Effector CD8-positive, alpha-beta T cell (primary cell): ENCODE measurements around the gene SLC9A2.

Experiments
- DNase-seq: peaks from one replicate; lab custom pipeline; 2025; lab: John Stamatoyannopoulos, UW

The SLC9A2 gene

DNA sequence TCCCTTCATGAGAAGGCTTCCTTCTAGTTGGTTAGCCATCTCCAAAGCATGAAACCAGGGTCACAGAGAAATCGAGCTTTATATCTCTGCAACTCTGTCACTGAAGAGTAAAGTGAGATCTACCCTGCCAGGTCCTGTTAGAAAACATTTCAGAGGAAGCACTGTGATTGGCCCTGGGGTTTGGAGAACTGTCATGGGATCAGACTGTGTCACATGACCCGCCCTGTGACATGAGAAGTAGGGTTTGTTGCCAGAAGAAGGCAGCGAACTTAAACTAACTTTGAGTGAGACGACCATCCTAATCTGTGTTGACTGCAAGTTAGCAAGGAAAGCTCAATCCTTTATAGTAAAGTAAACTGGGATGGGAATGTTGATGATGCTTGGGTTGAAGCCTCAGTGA is 55.5 kb downstream of the SLC9A2 start:
- DNase-seq: no peak

DNA sequence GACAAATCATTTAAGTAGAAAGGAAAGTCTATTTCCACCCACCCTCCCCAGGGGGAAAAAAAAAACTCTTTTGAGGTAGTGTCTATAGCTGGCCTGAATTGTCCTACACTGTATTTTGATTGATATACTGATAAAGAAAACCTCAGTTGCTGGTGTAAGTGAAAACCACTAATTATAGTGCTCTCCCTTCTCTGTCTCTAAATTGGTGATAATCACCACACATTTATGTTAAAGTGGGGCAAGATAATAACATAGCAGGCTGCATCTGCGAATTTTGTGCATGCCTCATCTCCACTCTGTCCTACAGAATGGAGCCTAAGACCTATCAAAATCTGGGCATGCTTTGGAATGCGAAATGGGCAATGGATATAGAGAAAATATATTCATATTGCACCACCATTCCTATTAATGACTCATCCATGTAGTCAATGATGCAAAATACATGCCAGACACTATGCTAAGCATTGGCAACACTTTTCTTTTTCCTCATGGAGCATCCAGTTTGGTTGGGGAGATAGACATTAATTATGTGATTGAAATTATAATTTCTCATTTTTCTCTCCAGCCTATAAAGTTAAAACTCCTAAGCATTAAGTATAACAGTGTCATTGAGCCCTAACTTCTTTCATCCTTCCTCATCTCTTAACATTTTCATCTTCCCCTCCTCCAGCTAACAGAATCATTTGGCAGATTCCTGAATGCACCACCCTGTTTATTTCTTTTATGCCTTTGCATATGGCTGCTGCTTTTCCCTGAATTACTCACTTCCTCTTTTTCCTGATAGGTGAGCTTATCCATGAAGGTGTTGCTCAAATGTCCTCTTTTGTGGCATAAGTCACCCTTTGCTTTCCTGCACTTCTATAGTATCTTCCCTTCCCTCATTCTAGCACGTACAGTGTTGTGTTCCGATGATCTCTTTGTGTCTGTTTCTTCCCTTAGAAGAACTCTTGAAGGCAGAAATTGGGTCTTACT is 58.2 kb downstream of the SLC9A2 start:
- DNase-seq: no peak

DNA sequence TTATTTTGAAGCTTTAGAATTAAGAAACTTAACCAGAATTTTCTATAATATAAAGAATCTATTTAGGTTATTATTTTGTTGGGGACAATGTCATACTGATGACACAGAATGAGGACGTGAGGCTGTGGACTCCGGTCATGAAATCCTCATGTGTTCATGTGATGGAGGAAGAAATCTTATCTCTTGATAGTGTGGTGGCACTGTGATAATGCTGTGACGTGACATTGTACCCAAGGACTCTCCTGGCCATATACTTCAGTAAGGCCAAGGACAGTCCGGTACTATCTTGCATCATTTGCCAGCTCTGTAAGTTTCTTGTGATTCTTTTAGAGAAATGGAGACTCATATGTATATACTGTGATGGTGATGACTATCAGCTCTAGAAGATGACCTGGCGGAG is 59.1 kb downstream of the SLC9A2 start:
- no peak for DNase-seq

DNA sequence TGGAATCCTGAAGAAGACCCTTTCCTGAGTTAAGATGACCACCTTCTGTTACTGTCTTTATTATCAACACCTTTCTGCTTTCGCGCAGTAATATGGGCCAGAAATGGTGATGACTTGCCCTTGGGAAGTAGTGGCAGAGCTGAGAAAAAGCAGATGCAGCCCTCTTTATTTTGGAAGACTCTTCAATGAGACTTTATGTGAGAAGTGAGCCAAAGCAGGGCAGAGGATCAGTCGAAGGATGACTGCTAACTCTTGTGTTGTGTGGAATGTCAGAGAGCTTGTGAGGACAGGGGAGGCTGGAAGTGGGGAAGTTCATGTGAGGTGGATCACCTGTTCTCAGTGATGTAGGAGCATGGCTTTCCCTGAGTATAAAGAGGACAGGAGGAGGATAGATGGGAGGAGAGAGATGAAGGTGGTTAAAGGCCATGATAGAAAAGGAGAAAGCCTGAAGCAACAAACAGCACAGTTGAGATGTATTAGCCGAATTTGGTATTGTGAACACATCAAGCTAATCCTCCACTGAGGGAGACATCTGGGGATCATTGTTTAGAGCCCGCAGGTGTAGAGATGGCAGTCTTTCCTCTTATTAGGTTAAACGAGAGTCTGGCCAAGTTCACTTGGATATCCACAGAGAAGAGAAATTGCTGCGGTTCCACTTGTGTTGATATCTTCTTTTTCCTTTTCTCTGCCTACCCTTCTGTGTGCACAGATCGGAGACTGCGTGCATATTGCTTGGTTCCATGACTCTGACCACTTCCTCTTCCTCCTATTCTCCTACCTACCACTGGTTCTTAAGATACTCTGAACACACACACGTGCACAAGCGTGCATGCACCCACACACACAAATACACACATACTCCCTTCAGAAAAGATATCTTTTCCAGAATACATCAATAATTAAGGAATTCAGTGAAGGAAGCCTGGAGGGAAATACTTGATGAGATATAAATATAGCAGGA is 67.4 kb downstream of the SLC9A2 start:
- no peak for DNase-seq

DNA sequence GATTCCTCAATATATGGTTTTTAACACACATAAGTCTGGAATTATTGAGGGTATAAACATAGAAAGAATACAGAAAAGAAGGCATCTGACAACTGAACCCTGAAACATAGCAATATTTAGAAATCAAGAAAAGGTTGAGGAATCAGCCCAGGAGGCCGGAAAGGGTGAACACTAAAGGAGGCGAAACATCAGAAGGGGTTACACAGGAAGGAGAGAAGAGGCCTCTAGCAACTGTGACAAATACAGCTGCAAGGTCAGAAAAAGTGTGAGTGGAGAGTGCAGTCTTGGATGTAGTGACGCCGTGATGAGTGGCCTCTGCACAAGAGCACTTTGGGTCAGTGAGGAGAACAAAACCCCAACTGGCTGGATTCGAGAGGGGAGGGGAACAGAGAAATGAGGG is 70.7 kb downstream of the SLC9A2 start:
- DNase-seq: no peak

DNA sequence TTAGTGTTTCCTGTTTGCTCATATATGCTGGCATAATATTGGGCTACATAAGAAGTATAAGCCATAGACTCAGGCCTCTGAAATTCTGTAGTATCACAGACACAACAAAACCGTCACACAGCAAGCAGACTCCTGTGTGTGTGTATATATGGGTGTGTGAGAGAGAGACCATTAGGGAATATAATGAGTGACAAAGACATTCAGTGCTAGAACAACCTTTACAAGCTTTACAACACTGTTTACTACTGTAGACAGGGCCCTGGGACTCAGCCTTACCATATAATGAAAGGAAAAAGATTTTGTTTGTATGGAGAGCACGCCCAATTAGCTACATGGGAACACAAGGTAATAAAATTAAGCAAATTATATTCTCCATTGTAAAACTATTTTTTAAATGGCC is 77.1 kb downstream of the SLC9A2 start:
- no peak for DNase-seq

DNA sequence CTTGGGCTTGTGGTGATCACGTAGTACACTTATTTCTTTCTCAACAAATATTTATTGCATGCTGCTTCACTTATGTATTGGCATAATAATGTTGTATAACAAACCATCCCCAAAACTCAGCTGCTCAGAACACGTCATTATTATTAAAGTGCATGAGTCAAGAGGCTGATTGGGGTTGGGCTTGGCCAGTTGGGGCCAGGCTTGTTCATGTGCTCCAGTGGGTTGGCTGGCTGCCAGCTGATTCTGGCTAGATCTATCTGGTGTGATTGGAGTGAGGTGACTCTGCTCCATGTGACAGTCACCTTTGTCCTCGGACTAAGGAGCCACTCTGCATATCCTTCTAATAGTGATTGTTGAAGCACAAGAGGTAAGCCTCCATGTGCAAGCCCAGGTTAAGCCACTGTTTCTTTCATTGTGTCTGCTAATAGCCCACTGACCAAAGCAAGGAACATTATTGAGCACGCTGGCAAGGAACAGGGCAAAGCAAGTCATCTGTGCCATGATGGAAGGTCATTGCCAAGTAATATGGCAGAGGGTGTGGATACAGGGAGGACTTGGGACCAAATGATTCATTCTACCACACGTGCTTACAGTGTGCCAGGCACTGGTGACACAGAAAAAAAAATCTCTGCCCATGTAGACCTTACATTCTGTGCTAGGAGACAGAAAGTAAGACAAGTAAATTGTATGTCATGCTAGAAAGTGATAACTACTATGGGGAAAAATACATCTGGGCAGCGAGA is 79.2 kb downstream of the SLC9A2 start:
- DNase-seq: no peak

DNA sequence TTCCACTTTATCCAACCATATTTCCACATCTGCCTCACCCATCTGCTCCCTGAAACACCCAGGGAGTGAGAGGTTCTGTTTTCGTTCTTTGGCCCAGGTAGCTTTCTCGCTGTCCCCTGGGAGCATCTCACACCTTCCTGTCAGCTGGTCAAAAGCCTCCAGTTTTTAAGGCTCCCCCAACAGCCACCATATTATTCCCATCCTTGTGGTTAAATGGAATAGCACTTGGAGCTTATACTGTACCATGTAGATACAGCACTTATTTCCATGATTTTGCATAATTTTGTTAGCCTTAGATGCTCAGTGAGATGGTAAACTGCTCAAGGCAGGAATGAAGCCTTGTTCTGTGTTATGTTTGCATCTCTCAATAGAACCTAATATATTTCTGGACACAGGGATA is 84.0 kb downstream of the SLC9A2 start:
- DNase-seq: no peak

DNA sequence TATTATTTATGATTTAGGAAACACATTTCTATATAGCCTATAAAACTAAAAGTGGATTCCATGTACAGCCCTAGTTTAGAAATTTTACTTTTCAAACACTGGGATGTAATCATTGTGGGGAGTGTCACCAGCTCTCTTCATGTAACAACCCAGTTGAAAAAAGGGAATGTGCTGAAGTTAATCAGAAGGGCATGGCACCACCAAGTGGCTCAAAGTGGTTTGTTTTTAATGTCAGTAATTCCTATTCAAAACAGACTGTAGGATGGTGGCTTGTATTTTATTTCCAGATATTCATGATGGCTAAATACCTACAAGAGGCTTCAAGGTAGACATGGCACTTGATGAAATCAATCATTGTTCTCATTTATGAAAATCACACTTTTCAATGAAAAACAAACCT is 84.4 kb downstream of the SLC9A2 start:
- no peak for DNase-seq

DNA sequence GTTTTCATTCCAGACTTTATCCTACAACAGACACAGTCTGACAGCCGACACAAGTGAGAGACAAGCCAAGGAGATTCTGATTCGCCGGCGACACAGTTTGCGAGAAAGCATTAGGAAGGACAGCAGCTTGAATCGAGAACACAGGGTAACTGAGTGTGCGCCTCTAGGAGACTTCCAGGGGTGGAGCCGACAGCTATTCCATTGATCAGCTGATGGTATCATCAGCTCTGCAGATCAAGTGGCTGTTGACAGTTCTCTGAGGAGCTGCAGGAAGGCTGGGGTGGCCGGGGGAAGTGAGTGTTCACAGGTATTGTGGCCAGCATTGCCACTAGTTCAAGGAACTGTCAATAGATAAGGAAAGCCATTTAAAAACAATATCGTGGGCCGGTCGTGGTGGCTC is 85.2 kb downstream of the SLC9A2 start:
- DNase-seq: no peak

DNA sequence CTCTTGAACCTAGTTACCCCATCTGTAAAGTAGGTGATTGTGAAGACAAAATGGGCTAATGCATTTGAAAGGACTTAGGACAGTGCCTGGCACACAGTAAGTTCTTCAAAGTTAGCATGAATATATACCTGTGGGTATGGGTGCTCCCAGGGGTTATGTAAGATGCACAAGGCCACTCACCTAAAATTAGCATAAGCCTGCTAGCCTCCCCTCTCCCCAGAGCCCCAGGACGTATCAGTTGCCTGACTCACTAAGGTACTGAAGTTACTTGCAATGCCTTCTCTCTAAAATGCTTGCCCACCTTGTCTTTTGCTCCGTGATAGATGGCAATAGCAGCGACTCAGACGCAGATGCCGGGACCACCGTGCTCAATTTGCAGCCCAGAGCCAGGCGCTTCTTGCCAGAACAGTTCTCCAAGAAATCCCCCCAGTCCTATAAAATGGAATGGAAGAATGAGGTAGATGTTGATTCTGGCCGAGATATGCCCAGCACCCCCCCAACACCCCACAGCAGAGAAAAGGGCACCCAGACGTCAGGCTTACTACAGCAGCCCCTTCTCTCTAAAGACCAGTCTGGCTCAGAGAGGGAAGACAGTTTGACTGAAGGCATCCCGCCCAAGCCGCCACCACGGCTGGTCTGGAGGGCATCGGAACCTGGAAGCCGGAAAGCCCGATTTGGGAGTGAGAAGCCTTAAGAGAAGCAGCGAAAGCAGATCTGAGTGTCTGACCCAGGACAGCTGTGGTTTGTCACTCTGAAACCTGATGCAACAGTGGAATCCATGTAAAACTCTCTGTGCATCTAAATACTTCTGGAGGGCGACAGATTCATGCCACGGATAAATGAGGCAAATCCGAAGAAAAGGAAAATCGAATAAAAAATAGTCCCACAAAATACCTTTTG is 88.7 kb downstream of the SLC9A2 start:
- DNase-seq: no peak

DNA sequence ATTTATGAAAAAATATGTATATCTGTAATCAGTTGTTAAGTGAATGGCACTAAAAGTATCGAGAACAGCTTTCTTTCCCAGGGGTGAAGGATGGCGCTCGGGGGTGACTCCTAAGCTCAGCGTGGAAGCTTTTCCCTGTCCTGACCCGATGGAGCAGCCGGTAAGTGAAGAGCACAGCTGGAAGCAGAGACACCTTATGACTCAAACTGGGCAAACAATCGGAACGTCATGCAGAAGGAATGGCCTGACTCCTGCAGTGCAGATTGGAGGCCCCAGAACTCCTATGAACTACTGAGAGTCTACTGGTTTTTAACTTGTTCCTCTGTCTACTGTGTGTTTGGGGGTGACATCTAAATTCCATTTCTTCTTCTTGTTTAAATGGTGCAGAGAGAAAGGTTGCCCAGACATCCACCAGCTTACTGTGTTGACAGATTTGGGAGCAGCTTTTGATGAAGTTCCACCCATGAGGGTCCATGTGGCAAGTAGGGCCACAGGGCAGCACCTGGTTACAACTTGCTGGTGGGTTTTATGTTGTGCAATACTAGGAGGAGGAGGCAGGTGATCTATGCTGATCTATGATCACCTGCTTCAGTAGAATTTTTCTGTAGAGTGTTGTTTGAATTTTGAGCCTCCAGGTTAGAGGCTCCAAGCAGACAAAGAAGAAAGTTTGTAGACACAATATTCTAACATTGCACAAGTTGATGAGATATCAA is 89.7 kb downstream of the SLC9A2 start:
- DNase-seq: no peak

DNA sequence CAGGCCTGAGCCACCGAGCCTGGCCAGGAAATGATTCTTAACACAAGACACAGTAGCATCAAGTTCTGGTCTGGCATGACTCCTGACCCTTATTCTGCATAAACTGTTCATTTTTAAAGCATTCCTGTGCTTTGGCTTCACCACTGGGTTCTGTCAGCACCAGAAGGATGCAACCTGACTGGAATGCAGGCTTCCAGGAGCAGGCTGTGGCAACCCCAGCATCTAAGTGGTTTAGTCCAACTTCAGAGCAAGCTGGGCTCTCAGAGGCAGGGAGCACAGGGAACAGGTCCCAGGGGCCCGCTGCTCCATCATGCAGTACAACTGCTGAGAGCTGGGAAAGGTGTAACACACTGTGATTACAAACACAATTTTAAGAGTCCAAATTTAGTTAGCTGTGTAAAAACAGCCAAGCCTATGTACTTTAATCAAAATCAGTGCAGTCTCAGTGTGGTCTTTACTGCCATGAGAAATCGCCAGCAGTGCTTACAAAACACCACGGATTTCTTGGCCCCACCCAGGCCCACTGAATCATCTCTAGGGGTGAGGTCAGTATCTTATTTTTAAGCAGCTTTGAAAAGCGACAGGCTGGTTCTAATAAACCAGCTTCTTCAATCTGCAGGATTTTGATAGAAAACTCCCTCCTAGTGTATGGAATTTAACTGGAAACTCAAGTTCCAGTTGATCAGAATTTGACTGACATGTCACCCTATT is 98.1 kb downstream of the SLC9A2 start:
- DNase-seq: no peak

DNA sequence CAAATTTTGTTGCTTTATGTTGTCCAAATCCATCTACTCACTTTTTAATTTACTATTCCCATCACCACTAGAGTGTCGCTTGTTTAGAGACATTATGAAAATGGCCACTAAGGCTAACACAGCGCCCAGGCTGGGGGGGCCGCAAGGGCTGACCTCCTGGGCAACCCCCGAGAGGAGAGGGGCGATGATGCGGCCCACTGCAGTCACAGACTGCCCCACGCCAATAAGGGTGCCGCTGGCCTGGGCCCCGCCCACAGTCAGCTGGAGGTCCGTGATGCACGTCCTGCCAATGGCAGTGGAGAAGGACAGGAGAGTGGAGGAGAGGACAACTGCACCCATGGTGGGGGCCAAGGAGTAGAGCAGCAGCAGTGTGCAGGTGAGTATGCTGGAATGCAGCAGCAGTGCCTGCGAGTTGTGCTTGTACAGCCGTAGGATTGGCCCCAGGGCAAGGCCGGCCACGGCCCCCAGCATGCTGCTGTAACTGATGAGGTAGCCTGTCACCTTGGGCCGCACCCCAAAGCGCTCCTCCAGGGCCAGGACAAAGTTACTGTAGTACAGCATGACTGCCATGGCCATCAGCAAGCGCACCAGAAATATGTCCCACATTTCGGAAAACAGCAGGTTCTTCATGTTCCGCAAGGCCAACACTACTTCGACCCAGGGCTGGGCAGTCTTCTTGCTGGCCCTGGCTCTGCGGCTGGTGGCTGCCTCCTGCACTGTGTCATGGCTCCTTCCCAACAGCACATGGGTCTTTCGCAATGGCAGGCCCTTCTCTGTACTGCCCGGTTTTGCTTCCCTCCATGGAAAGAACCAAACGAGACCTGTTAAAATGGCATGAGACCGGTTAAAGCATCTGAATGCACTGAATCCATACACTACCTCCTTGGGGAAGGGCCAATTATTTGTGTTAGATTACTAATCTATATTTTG is 99.3 kb downstream of the SLC9A2 start:
- no peak for DNase-seq

DNA sequence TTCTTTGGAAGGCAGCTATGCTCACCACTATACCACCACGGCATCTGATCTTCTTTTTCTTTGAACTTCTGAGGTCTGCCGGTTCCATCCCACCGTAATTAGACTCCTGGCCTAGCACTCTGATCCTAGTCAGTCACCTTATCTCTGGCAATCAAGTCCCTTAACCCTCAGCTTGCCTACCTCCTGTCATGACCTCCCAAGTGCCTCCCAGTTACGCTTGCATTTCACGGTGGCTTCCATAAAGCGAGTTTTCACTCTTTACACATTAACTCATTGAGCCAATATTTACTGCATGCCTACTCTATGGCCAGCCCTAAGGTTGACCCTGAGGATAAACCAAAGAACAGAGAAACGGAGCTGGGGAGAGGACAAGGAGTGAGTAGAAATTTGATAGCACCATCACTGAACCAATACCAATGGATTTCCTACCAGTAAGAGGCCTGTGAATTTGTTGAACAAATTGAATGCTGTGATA is 104.7 kb downstream of the SLC9A2 start:
- no peak for DNase-seq

DNA sequence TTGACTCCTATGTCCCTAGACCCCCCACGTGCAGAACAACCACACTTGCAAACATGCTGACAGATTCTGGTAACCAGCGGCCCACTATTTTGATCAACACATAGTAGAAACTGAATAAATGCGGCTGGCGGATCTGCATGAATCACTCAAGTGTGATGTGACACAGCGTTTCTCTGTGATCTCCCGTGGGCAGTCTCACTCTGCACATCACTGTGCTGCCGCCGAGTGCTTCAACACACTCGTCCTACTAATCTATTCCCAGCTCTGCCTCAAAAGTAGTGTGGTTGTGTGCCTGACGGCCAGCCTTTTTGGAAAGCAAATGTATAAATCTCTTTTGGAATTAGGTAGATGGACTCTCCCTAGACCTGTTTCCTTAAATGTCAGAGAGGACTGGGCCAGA is 105.2 kb downstream of the SLC9A2 start:
- DNase-seq: no peak

DNA sequence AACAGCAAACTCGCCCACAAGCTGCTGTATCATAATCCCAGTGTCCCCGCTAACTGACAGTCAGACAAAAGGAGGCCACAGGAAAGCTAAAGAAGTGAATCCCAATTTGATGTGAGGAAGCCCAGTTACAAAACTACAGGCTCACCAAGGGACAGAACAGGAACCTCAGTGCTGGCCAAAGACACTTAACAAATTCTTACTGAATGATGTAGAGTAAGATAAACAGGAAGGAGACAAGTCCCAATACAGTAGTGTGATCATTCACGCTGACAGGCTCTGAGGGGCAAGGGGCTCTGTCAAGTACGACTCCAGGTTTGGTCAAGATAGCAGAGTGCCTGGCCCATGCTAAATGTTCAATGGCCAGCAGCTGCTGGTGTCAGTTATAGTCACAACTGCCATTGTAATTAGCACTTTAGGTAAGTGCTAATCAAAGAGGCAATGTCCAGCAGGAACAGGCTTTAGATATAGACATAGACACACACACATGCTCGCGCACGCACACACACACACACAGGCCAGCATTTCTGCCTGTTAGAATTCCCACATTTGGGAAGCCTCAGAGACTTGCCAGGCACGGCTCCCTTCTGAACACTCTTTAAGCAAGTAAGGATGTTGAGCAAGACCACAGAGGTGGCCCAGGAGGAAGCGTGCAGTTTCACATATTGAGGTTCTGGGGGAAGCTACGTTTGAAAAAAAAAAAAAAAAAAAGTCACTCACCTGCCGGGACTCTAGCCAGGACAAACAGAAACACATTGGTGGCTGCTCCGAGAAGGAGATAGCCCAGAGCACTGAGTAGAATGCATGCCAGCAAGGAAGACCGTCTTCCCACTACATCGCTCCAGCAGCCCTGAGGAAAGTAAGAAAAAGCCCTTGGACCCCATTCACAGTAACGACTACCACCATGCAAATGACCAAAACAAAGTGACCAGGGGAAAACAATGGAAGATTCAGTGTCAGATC is 107.1 kb downstream of the SLC9A2 start:
- no peak for DNase-seq
